ENCODE measurements around the gene BEND5.

BEND5 gene

GRCh38 chr1:48687282-48688045 lies 89.2 kb downstream of the BEND5 start:
- TF ChIP-seq CTCF (IDR thresholded peaks at IDR 0.05), result no peak

GRCh38 chr1:48686159-48686558 lies 90.5 kb downstream of the BEND5 start:
- TF ChIP-seq CTCF (IDR thresholded peaks at IDR 0.05), result no peak

GRCh38 chr1:48684381-48684780 lies 92.3 kb downstream of the BEND5 start:
- TF ChIP-seq CTCF (IDR thresholded peaks at IDR 0.05), result no peak

GRCh38 chr1:48683839-48684238 lies 92.9 kb downstream of the BEND5 start:
- no peak for TF ChIP-seq CTCF (IDR thresholded peaks at IDR 0.05)

- TF ChIP-seq CTCF (IDR thresholded peaks at IDR 0.05), result no peak
Observed at GRCh38 chr1:48681476-48682305, 95.0 kb downstream of the BEND5 start.

GRCh38 chr1:48680411-48681035 lies 96.2 kb downstream of the BEND5 start:
- TF ChIP-seq CTCF (IDR thresholded peaks at IDR 0.05), result no peak; the same call in 1 of the 2 replicates

GRCh38 chr1:48679859-48680258 lies 96.8 kb downstream of the BEND5 start:
- TF ChIP-seq CTCF (IDR thresholded peaks at IDR 0.05), result no peak

Data from LNCAP (cell line).